DND-41 (cell line): ENCODE data around the gene CLN6.

Experiments used
- CTCF ChIP-seq: IDR thresholded peaks from 2 replicates; pipeline ENCODE4 v1.5.1; 2012; ENCODE audit warnings: borderline replicate concordance, low read length, moderate library complexity, mild to moderate bottlenecking; ENCODE audit not compliant: poor library complexity, severe bottlenecking; ENCODE audit errors: extremely low read depth
- EZH2 ChIP-seq: IDR thresholded peaks from 3 replicates; pipeline ENCODE4 v1.6.1; 2012; ENCODE audit warnings: borderline replicate concordance, low read depth, mild to moderate bottlenecking, moderate library complexity, low read length, inconsistent platforms; ENCODE audit not compliant: severe bottlenecking

GRCh38 chr15:68218847-68219798, 10.4 kb downstream of the CLN6 start:
- TF ChIP-seq CTCF (no peak), EZH2 (no peak)
